K562 (cell line): ENCODE measurements around the gene NPAS2. TPM values are rescaled to one million over a fixed set of nuclear protein-coding genes. Genes with fewer than 3 reads are reported as not detected.
A peak's percentile ranks its signal among the peaks of the same experiment; 100 is the strongest.

Experiments
- BRD9 ChIP-seq: fragments of 450-650 bp; IDR thresholded peaks from 2 replicates; pipeline ENCODE4 v1.6.1; 2018; ENCODE audit warnings: low read depth; ENCODE audit not compliant: partially characterized antibody
- C11orf30 ChIP-seq: fragments of 450-650 bp; IDR thresholded peaks from 2 replicates; pipeline ENCODE4 v1.6.1; 2016; ENCODE audit warnings: low read depth, mild to moderate bottlenecking
- FIP1L1 ChIP-seq: fragments of 200-400 bp; formaldehyde crosslinking; IDR thresholded peaks from 2 replicates; pipeline ENCODE4 v1.6.1; 2018; ENCODE audit warnings: mild to moderate bottlenecking, low read depth, low read length; ENCODE audit not compliant: poor library complexity, severe bottlenecking
- FOSL1 ChIP-seq: fragments of 200-800 bp; sonication (Bioruptor generic); conservative IDR thresholded peaks from 2 replicates; pipeline ENCODE4 v1.6.1; 2016; ENCODE audit warnings: missing genetic modification characterization, missing compliant biosample characterization
- HNRNPLL ChIP-seq: fragments of 200-400 bp; formaldehyde crosslinking; IDR thresholded peaks from 2 replicates; pipeline ENCODE4 v1.6.1; 2017; ENCODE audit warnings: low read length, low read depth, mild to moderate bottlenecking; ENCODE audit not compliant: poor library complexity, severe bottlenecking
- IFI16 ChIP-seq: fragments of 250-450 bp; sonication (Bioruptor Pico); IDR thresholded peaks from 2 replicates; pipeline ENCODE4 v2.1.2; 2022; ENCODE audit warnings: mild to moderate bottlenecking, inconsistent platforms
- KHSRP ChIP-seq: fragments of 450-650 bp; IDR thresholded peaks from 2 replicates; pipeline ENCODE4 v1.6.1; 2017
- MYC ChIP-seq, 2 experiments: fragments of 250-450 bp in 1 of 2; sonication (Bioruptor Pico) in 1 of 2; IDR thresholded peaks; 2 replicates each; pipeline versions ENCODE4 v1.5.1 to v1.6.1; 2012 to 2021; ENCODE audit warnings: low read depth in 2 of 2, borderline replicate concordance in 1 of 2, improper control_type of control experiment in 1 of 2, low read length in 1 of 2, mild to moderate bottlenecking in 1 of 2, moderate library complexity in 1 of 2
- NCOA4 ChIP-seq: fragments of 450-650 bp; IDR thresholded peaks from 2 replicates; pipeline ENCODE4 v1.6.1; 2018; ENCODE audit warnings: mild to moderate bottlenecking; ENCODE audit not compliant: partially characterized antibody
- NFRKB ChIP-seq: fragments of 450-650 bp; IDR thresholded peaks from 2 replicates; pipeline ENCODE4 v1.6.1; 2016; ENCODE audit warnings: low read depth
- PML ChIP-seq: IDR thresholded peaks from 2 replicates; pipeline ENCODE4 v1.6.1; 2012; ENCODE audit warnings: low read length, inconsistent platforms
- POLR2G ChIP-seq: fragments of 200-400 bp; formaldehyde crosslinking; IDR thresholded peaks from 2 replicates; pipeline ENCODE4 v1.6.1; 2017; ENCODE audit warnings: low read depth, mild to moderate bottlenecking, antibody characterized with exemption, low read length, moderate library complexity
- ZFP36 ChIP-seq: fragments of 150-350 bp; IDR thresholded peaks from 2 replicates; pipeline ENCODE4 v1.6.1; 2018; ENCODE audit warnings: low read length, low read depth; ENCODE audit not compliant: partially characterized antibody
- ZNF354B ChIP-seq: fragments of 250-450 bp; sonication (Bioruptor Pico); IDR thresholded peaks from 2 replicates; pipeline ENCODE4 v1.4.0; 2020
- polyA plus RNA-seq, 8 experiments: library from polyadenylated mRNA; depleted of rRNA in 4 of 8; stranded (reverse) in 5 of 8; unstranded in 3 of 8; fragments of >200 nt; fragmentation: Nextera tagmentation in 2 of 8; fragmentation: Illumina TruSeq in 1 of 8; extraction: Ambion mirVana in 2 of 8; extraction: Trizol in 1 of 8; gene quantifications; 2 replicates each; pipeline versions ENCODE4 v1.2.1 to v1.2.3, GENCODE V29; 2011 to 2014; ENCODE audit warnings: inconsistent platforms in 1 of 8, missing spikeins in 1 of 8
- total RNA-seq, 7 experiments: library from RNA; depleted of rRNA in 6 of 7; stranded (reverse); fragments of >200 nt in 6 of 7; fragmentation: Illumina TruSeq in 2 of 7; extraction: Trizol in 2 of 7; gene quantifications; 2 replicates each; pipeline versions ENCODE4 v1.2.1 to v1.2.3, GENCODE V29; 2011 to 2021; ENCODE audit warnings: low replicate concordance in 1 of 7
- TF ChIP-seq, protein P1 (sequence below): IDR thresholded peaks from 2 replicates; pipeline ENCODE4 v1.6.1; 2011; ENCODE audit not compliant: insufficient read length; ENCODE audit errors: extremely low read depth
- TF ChIP-seq, protein P2 (sequence below): sonication (generic); formaldehyde crosslinking; IDR thresholded peaks from 2 replicates; pipeline ENCODE4 v1.8.1; 2023; ENCODE audit warnings: mild to moderate bottlenecking, missing genetic modification reagents
- TF ChIP-seq, protein P3 (sequence below): fragments of 450-650 bp; formaldehyde crosslinking; IDR thresholded peaks from 2 replicates; pipeline ENCODE4 v1.4.0; 2022; ENCODE audit warnings: missing genetic modification characterization
- TF ChIP-seq, protein P4 (sequence below): fragments of 450-650 bp; formaldehyde crosslinking; conservative IDR thresholded peaks from 2 replicates; pipeline ENCODE4 v1.4.0; 2022; ENCODE audit warnings: mild to moderate bottlenecking, missing genetic modification characterization

The NPAS2 gene
- total and polyA plus RNA-seq, 9 of the 15 experiments (the other 6 are each of a cell fraction or from before 2014, with no cell fraction given), result 0.06 to 0.29 (median 0.07) TPM; not detected in 5

DNA sequence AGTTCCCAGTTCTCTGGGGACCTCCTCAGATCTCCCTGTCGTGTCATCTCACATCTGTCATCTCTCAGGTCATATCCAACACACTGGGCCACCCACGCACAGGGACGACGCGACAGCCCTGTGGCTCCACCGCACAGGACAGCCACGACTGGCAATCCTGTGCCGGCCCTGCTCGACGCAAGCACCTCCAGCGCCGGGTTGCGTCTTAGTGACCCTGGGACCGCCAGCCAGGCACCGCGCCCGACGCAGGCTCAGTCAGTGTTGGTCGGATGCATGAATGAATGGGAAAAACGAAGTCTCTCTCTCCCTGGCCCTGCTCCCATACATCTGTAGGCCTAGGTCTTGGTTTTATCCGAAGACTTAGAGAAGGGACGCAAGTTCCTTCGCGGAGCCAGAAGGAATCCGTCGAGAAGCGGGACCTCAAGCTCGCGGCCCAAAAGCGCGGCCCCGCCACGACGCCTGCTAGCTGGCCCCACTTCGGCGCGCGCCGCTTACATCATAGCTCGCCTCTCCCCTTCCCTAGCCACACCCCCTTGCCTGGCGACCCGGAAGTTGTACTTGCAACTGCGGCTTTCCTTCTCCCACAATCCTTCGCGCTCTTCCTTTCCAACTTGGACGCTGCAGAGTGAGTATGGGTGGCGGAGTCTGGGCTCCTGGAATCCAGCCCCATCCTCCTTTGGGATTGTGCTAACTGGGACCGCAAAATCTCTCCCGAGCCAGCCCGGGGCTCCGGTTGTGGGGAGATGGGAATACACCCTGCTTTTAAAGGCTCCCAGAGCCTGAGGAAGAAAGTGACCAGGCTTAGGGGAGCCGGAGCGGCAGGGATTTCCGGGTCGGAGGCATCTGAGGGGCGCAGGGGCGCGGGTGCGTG is 182.0 kb downstream of the NPAS2 start, which contains the start of gene RPL31 (continued):
- TF ChIP-seq POLR2G (peak; percentile 97), NCOA4 (no peak), BRD9 (peak; percentile 98), NFRKB (0 out of 2 replicates have a peak, but pooled peaks have one; percentile 90), IFI16 (CRISPR knock-in tag) (no peak), KHSRP (peak; percentile 64; the same call in 1 of the 2 replicates), FOSL1 (tag) (0 out of 2 replicates have a peak, but pooled peaks have one; percentile 42), C11orf30 (peak; percentile 71), HNRNPLL (peak; percentile 42), FIP1L1 (peak; percentile 78), MYC (IDR thresholded peaks at IDR 0.05; ENCODE audit: low read depth, low read length) (peak; percentile 96), MYC (CRISPR knock-in tag; IDR thresholded peaks at IDR 0.05; ENCODE audit: borderline replicate concordance, low read depth) (peak; percentile 67; the same call in 1 of the 2 replicates), PML (peak; percentile 96), ZNF354B (CRISPR knock-in tag) (no peak), ZFP36 (no peak)
- TF ChIP-seq, protein P1, sequence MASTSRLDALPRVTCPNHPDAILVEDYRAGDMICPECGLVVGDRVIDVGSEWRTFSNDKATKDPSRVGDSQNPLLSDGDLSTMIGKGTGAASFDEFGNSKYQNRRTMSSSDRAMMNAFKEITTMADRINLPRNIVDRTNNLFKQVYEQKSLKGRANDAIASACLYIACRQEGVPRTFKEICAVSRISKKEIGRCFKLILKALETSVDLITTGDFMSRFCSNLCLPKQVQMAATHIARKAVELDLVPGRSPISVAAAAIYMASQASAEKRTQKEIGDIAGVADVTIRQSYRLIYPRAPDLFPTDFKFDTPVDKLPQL, result peak; percentile 76
- TF ChIP-seq, protein P2, sequence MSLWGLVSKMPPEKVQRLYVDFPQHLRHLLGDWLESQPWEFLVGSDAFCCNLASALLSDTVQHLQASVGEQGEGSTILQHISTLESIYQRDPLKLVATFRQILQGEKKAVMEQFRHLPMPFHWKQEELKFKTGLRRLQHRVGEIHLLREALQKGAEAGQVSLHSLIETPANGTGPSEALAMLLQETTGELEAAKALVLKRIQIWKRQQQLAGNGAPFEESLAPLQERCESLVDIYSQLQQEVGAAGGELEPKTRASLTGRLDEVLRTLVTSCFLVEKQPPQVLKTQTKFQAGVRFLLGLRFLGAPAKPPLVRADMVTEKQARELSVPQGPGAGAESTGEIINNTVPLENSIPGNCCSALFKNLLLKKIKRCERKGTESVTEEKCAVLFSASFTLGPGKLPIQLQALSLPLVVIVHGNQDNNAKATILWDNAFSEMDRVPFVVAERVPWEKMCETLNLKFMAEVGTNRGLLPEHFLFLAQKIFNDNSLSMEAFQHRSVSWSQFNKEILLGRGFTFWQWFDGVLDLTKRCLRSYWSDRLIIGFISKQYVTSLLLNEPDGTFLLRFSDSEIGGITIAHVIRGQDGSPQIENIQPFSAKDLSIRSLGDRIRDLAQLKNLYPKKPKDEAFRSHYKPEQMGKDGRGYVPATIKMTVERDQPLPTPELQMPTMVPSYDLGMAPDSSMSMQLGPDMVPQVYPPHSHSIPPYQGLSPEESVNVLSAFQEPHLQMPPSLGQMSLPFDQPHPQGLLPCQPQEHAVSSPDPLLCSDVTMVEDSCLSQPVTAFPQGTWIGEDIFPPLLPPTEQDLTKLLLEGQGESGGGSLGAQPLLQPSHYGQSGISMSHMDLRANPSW (CRISPR knock-in tag), result no peak
- TF ChIP-seq, protein P3, sequence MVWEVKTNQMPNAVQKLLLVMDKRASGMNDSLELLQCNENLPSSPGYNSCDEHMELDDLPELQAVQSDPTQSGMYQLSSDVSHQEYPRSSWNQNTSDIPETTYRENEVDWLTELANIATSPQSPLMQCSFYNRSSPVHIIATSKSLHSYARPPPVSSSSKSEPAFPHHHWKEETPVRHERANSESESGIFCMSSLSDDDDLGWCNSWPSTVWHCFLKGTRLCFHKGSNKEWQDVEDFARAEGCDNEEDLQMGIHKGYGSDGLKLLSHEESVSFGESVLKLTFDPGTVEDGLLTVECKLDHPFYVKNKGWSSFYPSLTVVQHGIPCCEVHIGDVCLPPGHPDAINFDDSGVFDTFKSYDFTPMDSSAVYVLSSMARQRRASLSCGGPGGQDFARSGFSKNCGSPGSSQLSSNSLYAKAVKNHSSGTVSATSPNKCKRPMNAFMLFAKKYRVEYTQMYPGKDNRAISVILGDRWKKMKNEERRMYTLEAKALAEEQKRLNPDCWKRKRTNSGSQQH (CRISPR knock-in tag), result peak; percentile 73; the same call in 1 of the 2 replicates
- TF ChIP-seq, protein P4, sequence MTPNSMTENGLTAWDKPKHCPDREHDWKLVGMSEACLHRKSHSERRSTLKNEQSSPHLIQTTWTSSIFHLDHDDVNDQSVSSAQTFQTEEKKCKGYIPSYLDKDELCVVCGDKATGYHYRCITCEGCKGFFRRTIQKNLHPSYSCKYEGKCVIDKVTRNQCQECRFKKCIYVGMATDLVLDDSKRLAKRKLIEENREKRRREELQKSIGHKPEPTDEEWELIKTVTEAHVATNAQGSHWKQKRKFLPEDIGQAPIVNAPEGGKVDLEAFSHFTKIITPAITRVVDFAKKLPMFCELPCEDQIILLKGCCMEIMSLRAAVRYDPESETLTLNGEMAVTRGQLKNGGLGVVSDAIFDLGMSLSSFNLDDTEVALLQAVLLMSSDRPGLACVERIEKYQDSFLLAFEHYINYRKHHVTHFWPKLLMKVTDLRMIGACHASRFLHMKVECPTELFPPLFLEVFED (CRISPR knock-in tag), result no peak
